Sigmoid colon (tissue), 7 donors: Measurements from ENCODE around the gene NTM. TPM values are rescaled to one million over a fixed set of nuclear protein-coding genes. Genes with fewer than 3 reads are reported as not detected.

Experiments used
- DNase-seq: peaks from one replicate; pipeline ENCODE4 v3.0.0-alpha.2; 2019
- H3K27ac ChIP-seq, 4 donors: fragments of 200-600 bp; sonication (generic); one replicate each; pipeline ENCODE4 v1.5.1; 2016 to 2019; ENCODE audit warnings: mild to moderate bottlenecking in 1 of 4
- H3K27me3 ChIP-seq, 3 donors: fragments of 200-600 bp; sonication (generic); one replicate each; pipeline ENCODE4 v1.5.1; 2019; ENCODE audit warnings: mild to moderate bottlenecking in 1 of 3
- H3K36me3 ChIP-seq, 4 donors: fragments of 200-600 bp; sonication (generic); one replicate each; pipeline ENCODE4 v1.5.1; 2016 to 2019
- H3K4me1 ChIP-seq, 4 donors: fragments of 200-600 bp; sonication (generic); one replicate each; pipeline ENCODE4 v1.5.1; 2017 to 2019
- H3K4me3 ChIP-seq, 4 donors: fragments of 200-600 bp; sonication (generic); one replicate each; pipeline ENCODE4 v1.5.1; 2017 to 2019; ENCODE audit warnings: mild to moderate bottlenecking in 2 of 4, moderate library complexity in 1 of 4
- H3K9me3 ChIP-seq, 4 donors: fragments of 200-600 bp in 3 of 4; sonication (generic) in 3 of 4; one replicate each; pipeline versions ENCODE4 v1.5.1 to v1.6.1; 2013 to 2019
- CTCF ChIP-seq, 4 experiments: fragments of 450-650 bp in 3 of 4; fragments of 200-600 bp in 1 of 4; IDR thresholded peaks; one replicate each; pipeline ENCODE4 v1.5.1; 2016 to 2019; ENCODE audit warnings: antibody characterized with exemption in 4 of 4, mild to moderate bottlenecking in 3 of 4, moderate library complexity in 2 of 4
- EP300 ChIP-seq, 4 donors: sonication (generic); formaldehyde crosslinking; IDR thresholded peaks; one replicate each; pipeline ENCODE4 v1.6.1; 2017; ENCODE audit warnings: antibody characterized with exemption in 4 of 4
- POLR2A ChIP-seq, 2 donors: fragments of 450-650 bp; IDR thresholded peaks; one replicate each; pipeline ENCODE4 v1.6.1; 2016; ENCODE audit warnings: antibody characterized with exemption in 2 of 2, mild to moderate bottlenecking in 2 of 2, moderate library complexity in 2 of 2
- POLR2AphosphoS5 ChIP-seq, 4 donors: sonication (generic); formaldehyde crosslinking; IDR thresholded peaks; one replicate each; pipeline ENCODE4 v1.6.1; 2017; ENCODE audit warnings: antibody characterized with exemption in 4 of 4
- WGBS, 2 donors: extraction: QIAGEN DNeasy Blood & Tissue Kit; methylation state at CpG; one replicate each; pipeline ENCODE4 v1.1.7; 2013; 5-methylcytosine and 5-hydroxymethylcytosine counted together
- intact Hi-C: fragments of 100-400 bp; cut with DNase I; formaldehyde crosslinking; loops from one replicate; pipeline ENCODE4 v1.15.1; 2023
- polyA plus RNA-seq, 3 donors: library from polyadenylated mRNA; stranded (reverse); fragments of 200-250 nt; gene quantifications; one replicate each; pipeline ENCODE4 v1.2.3, GENCODE V29; 2013
- total RNA-seq, 4 donors: library from RNA; depleted of rRNA; stranded (reverse); fragments of >200 nt; gene quantifications; one replicate each; pipeline ENCODE4 v1.1.0, GENCODE V29; 2016
- donor health status: healthy with polysubstance abuse.
- donor health status: Bipolar disorder and iron deficiency.
- donor health status: healthy.

Gene NTM
- total and polyA plus RNA-seq, 7 donors: 0.96 to 18.3 (median 6.4) TPM; not detected in 1

- Histone ChIP-seq H3K27ac (no peak overlapping the region), H3K27me3 (no peaks in the 10 kb centered on the region), H3K9me3 (no peaks in the 10 kb centered on the region), H3K4me1 (peaks cover 0 to 20% (median 7%) of the 10 kb centered on the region in 4 donors), H3K4me3 (no peak overlapping the region), H3K36me3 (no peaks in the 10 kb centered on the region)
- intact Hi-C loops: no loop called here
- WGBS, 2 donors: 86 to 87% methylated on average over 3 of the region's 3 CpGs
- no peak for TF ChIP-seq CTCF (IDR thresholded peaks at IDR 0.05)
- TF ChIP-seq EP300 (IDR thresholded peaks at IDR 0.05): no peak
- TF ChIP-seq POLR2A (IDR thresholded peaks at IDR 0.05): no peak
- TF ChIP-seq POLR2AphosphoS5 (IDR thresholded peaks at IDR 0.05): no peak
- no peak for DNase-seq
Measured at GRCh38 chr11:132140056-132140455, 769.6 kb downstream of the NTM start.

- no peak overlapping the region for H3K27ac ChIP-seq
- TF ChIP-seq POLR2AphosphoS5 (IDR thresholded peaks at IDR 0.05) (no peak), CTCF (IDR thresholded peaks at IDR 0.05) (no peak), POLR2A (IDR thresholded peaks at IDR 0.05) (no peak), EP300 (IDR thresholded peaks at IDR 0.05) (no peak)
- H3K9me3 ChIP-seq: no peaks in the 10 kb centered on the region
- no peaks in the 10 kb centered on the region for H3K27me3 ChIP-seq
- no peak overlapping the region for H3K4me3 ChIP-seq
- intact Hi-C loops: no loop called here
- no peak for DNase-seq
- no peaks in the 10 kb centered on the region for H3K36me3 ChIP-seq
- 88 to 94% methylated on average over 9 of the region's 9 CpGs for WGBS, 2 donors
- H3K4me1 ChIP-seq: peaks cover 0 to 8% (median 4%) of the 10 kb centered on the region in 4 donors
Measured at GRCh38 chr11:132142121-132142520, 771.7 kb downstream of the NTM start.

DNA sequence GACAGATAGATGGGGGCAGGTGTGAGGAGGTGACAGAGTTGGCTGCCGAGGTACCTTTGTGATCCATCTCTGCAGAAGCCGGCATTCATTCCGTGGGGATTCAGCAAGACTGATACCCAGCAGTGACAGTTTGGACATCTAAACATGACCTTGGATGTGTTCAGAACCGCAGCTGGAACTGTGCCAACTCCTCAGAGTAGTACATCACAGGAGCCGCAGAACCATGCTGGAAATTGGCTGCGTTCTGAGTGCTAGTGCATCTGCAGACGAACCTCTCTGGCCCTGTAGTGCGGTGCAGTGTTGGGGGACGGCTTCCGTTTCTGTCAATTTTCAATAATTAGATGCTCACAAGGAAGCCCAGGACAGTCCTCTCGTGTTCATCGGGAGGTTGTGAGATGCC, 772.1 kb downstream of the NTM start:
- intact Hi-C loops: no loop called here
- H3K27ac ChIP-seq: no peak overlapping the region
- H3K9me3 ChIP-seq: no peaks in the 10 kb centered on the region
- WGBS, 2 donors: 83 to 87% methylated on average over 12 of the region's 12 CpGs
- no peaks in the 10 kb centered on the region for H3K36me3 ChIP-seq
- no peak overlapping the region for H3K4me3 ChIP-seq
- DNase-seq: no peak
- H3K4me1 ChIP-seq: peaks cover 0 to 3% (median 2%) of the 10 kb centered on the region in 4 donors
- TF ChIP-seq POLR2AphosphoS5 (IDR thresholded peaks at IDR 0.05) (no peak), POLR2A (IDR thresholded peaks at IDR 0.05) (no peak)
- no peaks in the 10 kb centered on the region for H3K27me3 ChIP-seq

- intact Hi-C loops: no loop called here
- Histone ChIP-seq H3K27ac (no peak overlapping the region), H3K4me1 (no peaks in the 10 kb centered on the region), H3K27me3 (no peaks in the 10 kb centered on the region), H3K9me3 (no peaks in the 10 kb centered on the region), H3K4me3 (no peak overlapping the region), H3K36me3 (no peaks in the 10 kb centered on the region)
- WGBS, 2 donors: 87 to 88% methylated on average over 7 of the region's 7 CpGs
- DNase-seq: no peak
- TF ChIP-seq POLR2A (IDR thresholded peaks at IDR 0.05) (no peak), CTCF (IDR thresholded peaks at IDR 0.05) (no peak), POLR2AphosphoS5 (IDR thresholded peaks at IDR 0.05) (no peak)
Measured at GRCh38 chr11:132147464-132147863, 777.0 kb downstream of the NTM start.

DNA sequence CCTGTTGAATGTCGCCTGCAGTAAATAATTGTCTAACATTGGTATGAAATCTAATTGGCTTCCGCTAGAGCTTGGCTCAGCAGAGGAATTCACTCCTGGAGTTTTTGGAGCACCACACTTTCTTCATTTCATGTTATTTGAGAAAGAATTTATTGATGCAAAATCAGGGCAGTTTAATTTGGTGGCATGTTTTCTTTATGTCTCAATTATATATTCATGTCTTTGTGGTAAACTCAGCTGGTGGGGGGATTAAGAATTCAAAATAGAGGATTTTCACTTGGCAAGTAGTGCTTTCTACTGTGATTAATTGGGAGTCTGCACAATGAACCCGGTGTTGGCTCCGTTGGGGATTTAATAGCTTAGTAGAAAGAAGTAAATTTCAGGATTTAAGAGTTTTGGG, 784.4 kb downstream of the NTM start:
- no peak for DNase-seq
- TF ChIP-seq EP300 (IDR thresholded peaks at IDR 0.05): no peak
- no peak for TF ChIP-seq POLR2A (IDR thresholded peaks at IDR 0.05)
- no peak for TF ChIP-seq CTCF (IDR thresholded peaks at IDR 0.05)
- TF ChIP-seq POLR2AphosphoS5 (IDR thresholded peaks at IDR 0.05): no peak
- Histone ChIP-seq H3K27ac (no peak overlapping the region), H3K4me3 (no peak overlapping the region), H3K36me3 (no peaks in the 10 kb centered on the region), H3K9me3 (no peaks in the 10 kb centered on the region), H3K4me1 (no peaks in the 10 kb centered on the region), H3K27me3 (no peaks in the 10 kb centered on the region)
- intact Hi-C loops: no loop called here
- 80 to 87% methylated on average over 4 of the region's 4 CpGs for WGBS, 2 donors
